A673 (cell line): ENCODE results near the gene MYO18B.

Source experiments
- EZH2 ChIP-seq: fragments of 200-600 bp; sonication (generic); IDR thresholded peaks from 2 replicates; pipeline ENCODE4 v1.6.1; 2017; ENCODE audit warnings: borderline replicate concordance, low read depth, mild to moderate bottlenecking, mixed read lengths, antibody characterized with exemption, low read length; ENCODE audit not compliant: poor library complexity, severe bottlenecking
- TF ChIP-seq, protein P1 (sequence below): fragments of 300-800, 200-600 bp; sonication (generic); conservative IDR thresholded peaks from 2 replicates; pipeline ENCODE4 v1.5.1; 2017; ENCODE audit warnings: low read depth, mild to moderate bottlenecking, antibody characterized with exemption, low read length, moderate library complexity, mixed read lengths

DNA sequence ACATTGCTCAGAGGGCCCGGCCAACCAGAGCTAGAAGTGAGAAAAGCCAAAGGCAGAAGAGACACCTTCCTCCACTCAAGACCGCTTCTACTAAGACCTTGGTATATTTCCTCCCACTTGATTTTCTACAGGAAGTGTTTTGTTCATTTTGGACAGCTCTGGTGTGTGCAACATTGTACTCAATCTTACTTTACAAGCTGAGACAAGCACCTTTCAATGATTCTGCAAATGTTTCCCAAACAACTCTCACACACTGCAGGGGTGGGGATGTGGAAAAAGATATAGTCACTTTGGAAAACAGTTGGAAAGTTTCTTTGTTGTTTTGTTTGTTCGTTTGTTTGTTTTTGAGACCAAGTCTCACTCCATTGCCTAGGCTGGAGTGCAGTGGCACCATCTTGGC, 15.7 kb downstream of the MYO18B start:
- TF ChIP-seq, protein P1, sequence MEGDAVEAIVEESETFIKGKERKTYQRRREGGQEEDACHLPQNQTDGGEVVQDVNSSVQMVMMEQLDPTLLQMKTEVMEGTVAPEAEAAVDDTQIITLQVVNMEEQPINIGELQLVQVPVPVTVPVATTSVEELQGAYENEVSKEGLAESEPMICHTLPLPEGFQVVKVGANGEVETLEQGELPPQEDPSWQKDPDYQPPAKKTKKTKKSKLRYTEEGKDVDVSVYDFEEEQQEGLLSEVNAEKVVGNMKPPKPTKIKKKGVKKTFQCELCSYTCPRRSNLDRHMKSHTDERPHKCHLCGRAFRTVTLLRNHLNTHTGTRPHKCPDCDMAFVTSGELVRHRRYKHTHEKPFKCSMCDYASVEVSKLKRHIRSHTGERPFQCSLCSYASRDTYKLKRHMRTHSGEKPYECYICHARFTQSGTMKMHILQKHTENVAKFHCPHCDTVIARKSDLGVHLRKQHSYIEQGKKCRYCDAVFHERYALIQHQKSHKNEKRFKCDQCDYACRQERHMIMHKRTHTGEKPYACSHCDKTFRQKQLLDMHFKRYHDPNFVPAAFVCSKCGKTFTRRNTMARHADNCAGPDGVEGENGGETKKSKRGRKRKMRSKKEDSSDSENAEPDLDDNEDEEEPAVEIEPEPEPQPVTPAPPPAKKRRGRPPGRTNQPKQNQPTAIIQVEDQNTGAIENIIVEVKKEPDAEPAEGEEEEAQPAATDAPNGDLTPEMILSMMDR: no peak
- TF ChIP-seq EZH2: no peak
